HCT116 (cell line): Measurements from ENCODE around the gene GSDMA.

ENCODE experiments used
- CBX3 ChIP-seq: IDR thresholded peaks from 2 replicates; pipeline ENCODE4 v1.6.1; 2012; ENCODE audit warnings: low read depth
- CEBPB ChIP-seq: IDR thresholded peaks from 2 replicates; pipeline ENCODE4 v1.6.1; 2012; ENCODE audit warnings: low read depth
- ELF1 ChIP-seq: IDR thresholded peaks from 2 replicates; pipeline ENCODE4 v1.6.1; 2012; ENCODE audit warnings: low read depth, borderline replicate concordance
- EZH2 ChIP-seq: fragments of 200-600 bp; sonication (generic); IDR thresholded peaks from 2 replicates; pipeline ENCODE4 v1.6.1; 2017; ENCODE audit warnings: antibody characterized with exemption, mixed run types
- POLR2A ChIP-seq: IDR thresholded peaks from 2 replicates; pipeline ENCODE4 v1.7.0; 2011; ENCODE audit warnings: borderline replicate concordance; ENCODE audit not compliant: insufficient read depth, insufficient read length; ENCODE audit errors: extremely low read depth
- POLR2AphosphoS5 ChIP-seq: IDR thresholded peaks from 2 replicates; pipeline ENCODE4 v1.6.1; 2011; ENCODE audit warnings: mild to moderate bottlenecking, low read depth, low read length, moderate library complexity
- RAD21 ChIP-seq: IDR thresholded peaks from 2 replicates; pipeline ENCODE4 v1.6.1; 2012; ENCODE audit warnings: low read depth, mild to moderate bottlenecking
- TCF7L2 ChIP-seq: IDR thresholded peaks from 2 replicates; pipeline ENCODE4 v1.7.0; 2011; ENCODE audit warnings: borderline replicate concordance, inconsistent platforms; ENCODE audit not compliant: insufficient read depth, insufficient read length; ENCODE audit errors: extremely low read depth
- ZFX ChIP-seq: fragments of 450-650 bp; IDR thresholded peaks from 2 replicates; pipeline ENCODE4 v1.6.1; 2017
- ZNF274 ChIP-seq: fragments of 200-500 bp; sonication (Bioruptor generic); IDR thresholded peaks from 2 replicates; pipeline ENCODE4 v1.6.1; 2014; ENCODE audit warnings: mild to moderate bottlenecking, low read depth, low read length, inconsistent platforms
- TF ChIP-seq, protein P1 (sequence below): IDR thresholded peaks from 2 replicates; pipeline ENCODE4 v1.6.1; 2012; ENCODE audit warnings: low read depth
- TF ChIP-seq, protein P2 (sequence below), 3 experiments: fragments of 200-600 bp in 1 of 3; sonication (generic) in 1 of 3; IDR thresholded peaks in 2 of 3; conservative IDR thresholded peaks in 1 of 3; 2 replicates each; pipeline ENCODE4 v1.5.1; 2012 to 2017; ENCODE audit warnings: low read depth in 2 of 3, low read length in 2 of 3, antibody characterized with exemption in 1 of 3, borderline replicate concordance in 1 of 3, control low read depth in 1 of 3, mild to moderate bottlenecking in 1 of 3, mixed read lengths in 1 of 3, mixed run types in 1 of 3, moderate library complexity in 1 of 3; ENCODE audit not compliant: insufficient read depth in 1 of 3
- TF ChIP-seq, protein P3 (sequence below): IDR thresholded peaks from 2 replicates; pipeline ENCODE4 v1.6.1; 2012

DNA sequence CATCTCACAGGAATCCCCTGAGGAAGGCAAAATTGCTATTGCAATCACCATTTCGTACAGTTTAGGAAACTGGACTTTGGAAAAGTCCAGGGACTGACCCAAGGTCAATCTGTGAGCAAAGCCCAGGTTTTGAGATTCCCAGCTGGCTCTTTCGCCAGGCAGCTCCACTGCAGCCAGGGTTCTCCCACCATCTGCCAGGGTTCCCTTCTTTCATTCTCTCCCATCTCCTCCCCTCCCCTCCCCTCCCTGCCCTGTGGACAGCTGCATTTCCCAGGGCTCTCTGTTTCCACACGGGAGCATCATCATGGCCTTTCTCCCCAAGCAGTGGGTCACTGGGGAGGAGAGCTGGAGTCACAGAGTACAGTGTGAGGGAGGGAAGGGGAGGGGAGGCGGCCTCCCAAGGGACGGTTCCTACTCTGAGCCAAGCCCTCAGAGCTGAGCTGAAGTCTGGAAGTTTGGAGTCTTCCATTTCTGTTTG is 11.9 kb upstream of the GSDMA start:
- TF ChIP-seq, protein P1, sequence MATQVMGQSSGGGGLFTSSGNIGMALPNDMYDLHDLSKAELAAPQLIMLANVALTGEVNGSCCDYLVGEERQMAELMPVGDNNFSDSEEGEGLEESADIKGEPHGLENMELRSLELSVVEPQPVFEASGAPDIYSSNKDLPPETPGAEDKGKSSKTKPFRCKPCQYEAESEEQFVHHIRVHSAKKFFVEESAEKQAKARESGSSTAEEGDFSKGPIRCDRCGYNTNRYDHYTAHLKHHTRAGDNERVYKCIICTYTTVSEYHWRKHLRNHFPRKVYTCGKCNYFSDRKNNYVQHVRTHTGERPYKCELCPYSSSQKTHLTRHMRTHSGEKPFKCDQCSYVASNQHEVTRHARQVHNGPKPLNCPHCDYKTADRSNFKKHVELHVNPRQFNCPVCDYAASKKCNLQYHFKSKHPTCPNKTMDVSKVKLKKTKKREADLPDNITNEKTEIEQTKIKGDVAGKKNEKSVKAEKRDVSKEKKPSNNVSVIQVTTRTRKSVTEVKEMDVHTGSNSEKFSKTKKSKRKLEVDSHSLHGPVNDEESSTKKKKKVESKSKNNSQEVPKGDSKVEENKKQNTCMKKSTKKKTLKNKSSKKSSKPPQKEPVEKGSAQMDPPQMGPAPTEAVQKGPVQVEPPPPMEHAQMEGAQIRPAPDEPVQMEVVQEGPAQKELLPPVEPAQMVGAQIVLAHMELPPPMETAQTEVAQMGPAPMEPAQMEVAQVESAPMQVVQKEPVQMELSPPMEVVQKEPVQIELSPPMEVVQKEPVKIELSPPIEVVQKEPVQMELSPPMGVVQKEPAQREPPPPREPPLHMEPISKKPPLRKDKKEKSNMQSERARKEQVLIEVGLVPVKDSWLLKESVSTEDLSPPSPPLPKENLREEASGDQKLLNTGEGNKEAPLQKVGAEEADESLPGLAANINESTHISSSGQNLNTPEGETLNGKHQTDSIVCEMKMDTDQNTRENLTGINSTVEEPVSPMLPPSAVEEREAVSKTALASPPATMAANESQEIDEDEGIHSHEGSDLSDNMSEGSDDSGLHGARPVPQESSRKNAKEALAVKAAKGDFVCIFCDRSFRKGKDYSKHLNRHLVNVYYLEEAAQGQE, result no peak
- TF ChIP-seq ZNF274 (no peak), POLR2A (no peak), EZH2 (no peak), POLR2AphosphoS5 (no peak), RAD21 (no peak), CBX3 (no peak), TCF7L2 (no peak), CEBPB (no peak), ZFX (no peak), ELF1 (no peak)
- TF ChIP-seq, protein P2, sequence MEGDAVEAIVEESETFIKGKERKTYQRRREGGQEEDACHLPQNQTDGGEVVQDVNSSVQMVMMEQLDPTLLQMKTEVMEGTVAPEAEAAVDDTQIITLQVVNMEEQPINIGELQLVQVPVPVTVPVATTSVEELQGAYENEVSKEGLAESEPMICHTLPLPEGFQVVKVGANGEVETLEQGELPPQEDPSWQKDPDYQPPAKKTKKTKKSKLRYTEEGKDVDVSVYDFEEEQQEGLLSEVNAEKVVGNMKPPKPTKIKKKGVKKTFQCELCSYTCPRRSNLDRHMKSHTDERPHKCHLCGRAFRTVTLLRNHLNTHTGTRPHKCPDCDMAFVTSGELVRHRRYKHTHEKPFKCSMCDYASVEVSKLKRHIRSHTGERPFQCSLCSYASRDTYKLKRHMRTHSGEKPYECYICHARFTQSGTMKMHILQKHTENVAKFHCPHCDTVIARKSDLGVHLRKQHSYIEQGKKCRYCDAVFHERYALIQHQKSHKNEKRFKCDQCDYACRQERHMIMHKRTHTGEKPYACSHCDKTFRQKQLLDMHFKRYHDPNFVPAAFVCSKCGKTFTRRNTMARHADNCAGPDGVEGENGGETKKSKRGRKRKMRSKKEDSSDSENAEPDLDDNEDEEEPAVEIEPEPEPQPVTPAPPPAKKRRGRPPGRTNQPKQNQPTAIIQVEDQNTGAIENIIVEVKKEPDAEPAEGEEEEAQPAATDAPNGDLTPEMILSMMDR (IDR thresholded peaks at IDR 0.05 in 2 of 3, conservative IDR thresholded peaks at IDR 0.05 in 1 of 3; ENCODE audit: borderline replicate concordance in 1 of 3, insufficient read depth in 1 of 3, low read depth in 2 of 3, low read length in 2 of 3), result no peak
- TF ChIP-seq, protein P3, sequence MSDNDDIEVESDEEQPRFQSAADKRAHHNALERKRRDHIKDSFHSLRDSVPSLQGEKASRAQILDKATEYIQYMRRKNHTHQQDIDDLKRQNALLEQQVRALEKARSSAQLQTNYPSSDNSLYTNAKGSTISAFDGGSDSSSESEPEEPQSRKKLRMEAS, result no peak
